HL-60 (cell line): ENCODE results near the gene FRAT2.

Source experiments
- DNase-seq, 2 experiments: peaks; one replicate each; pipeline ENCODE4 v3.0.0-alpha.2; 2010 to 2020; ENCODE audit warnings: low read depth in 1 of 2, low spot score in 1 of 2
- H3K27ac ChIP-seq: fragments of 250-450 bp; sonication (Bioruptor Pico); replicated peaks from 2 replicates; pipeline ENCODE4 v1.5.1; 2020; ENCODE audit warnings: mild to moderate bottlenecking, moderate library complexity
- H3K27me3 ChIP-seq: fragments of 250-450 bp; sonication (Bioruptor Pico); 2 replicates; pipeline ENCODE4 v1.5.1; 2021; ENCODE audit warnings: mild to moderate bottlenecking, moderate library complexity; ENCODE audit not compliant: insufficient read depth, poor library complexity, severe bottlenecking
- H3K4me3 ChIP-seq: replicated peaks from 2 replicates; pipeline ENCODE4 v1.5.1; 2011; ENCODE audit warnings: mild to moderate bottlenecking, control low read depth, low read length; ENCODE audit not compliant: insufficient read depth
- CTCF ChIP-seq: IDR thresholded peaks from one replicate; pipeline ENCODE4 v1.5.1; 2011; ENCODE audit warnings: low read length, control low read depth, inconsistent platforms; ENCODE audit not compliant: insufficient read depth
- GABPA ChIP-seq: IDR thresholded peaks from 2 replicates; pipeline ENCODE4 v1.6.1; 2012; ENCODE audit warnings: low read depth
- POLR2AphosphoS5 ChIP-seq: IDR thresholded peaks from 2 replicates; pipeline ENCODE4 v1.6.1; 2012; ENCODE audit warnings: low read depth
- SPI1 ChIP-seq: IDR thresholded peaks from 2 replicates; pipeline ENCODE4 v1.6.1; 2012; ENCODE audit warnings: low read depth, mild to moderate bottlenecking, borderline replicate concordance
- TF ChIP-seq, protein P1 (sequence below): IDR thresholded peaks from 2 replicates; pipeline ENCODE4 v1.6.1; 2012; ENCODE audit warnings: low read depth; ENCODE audit not compliant: insufficient replicate concordance

FRAT2 gene

GRCh38 chr10:97327348-97328294 is 6.9 kb downstream of the FRAT2 start:
- TF ChIP-seq, protein P1, sequence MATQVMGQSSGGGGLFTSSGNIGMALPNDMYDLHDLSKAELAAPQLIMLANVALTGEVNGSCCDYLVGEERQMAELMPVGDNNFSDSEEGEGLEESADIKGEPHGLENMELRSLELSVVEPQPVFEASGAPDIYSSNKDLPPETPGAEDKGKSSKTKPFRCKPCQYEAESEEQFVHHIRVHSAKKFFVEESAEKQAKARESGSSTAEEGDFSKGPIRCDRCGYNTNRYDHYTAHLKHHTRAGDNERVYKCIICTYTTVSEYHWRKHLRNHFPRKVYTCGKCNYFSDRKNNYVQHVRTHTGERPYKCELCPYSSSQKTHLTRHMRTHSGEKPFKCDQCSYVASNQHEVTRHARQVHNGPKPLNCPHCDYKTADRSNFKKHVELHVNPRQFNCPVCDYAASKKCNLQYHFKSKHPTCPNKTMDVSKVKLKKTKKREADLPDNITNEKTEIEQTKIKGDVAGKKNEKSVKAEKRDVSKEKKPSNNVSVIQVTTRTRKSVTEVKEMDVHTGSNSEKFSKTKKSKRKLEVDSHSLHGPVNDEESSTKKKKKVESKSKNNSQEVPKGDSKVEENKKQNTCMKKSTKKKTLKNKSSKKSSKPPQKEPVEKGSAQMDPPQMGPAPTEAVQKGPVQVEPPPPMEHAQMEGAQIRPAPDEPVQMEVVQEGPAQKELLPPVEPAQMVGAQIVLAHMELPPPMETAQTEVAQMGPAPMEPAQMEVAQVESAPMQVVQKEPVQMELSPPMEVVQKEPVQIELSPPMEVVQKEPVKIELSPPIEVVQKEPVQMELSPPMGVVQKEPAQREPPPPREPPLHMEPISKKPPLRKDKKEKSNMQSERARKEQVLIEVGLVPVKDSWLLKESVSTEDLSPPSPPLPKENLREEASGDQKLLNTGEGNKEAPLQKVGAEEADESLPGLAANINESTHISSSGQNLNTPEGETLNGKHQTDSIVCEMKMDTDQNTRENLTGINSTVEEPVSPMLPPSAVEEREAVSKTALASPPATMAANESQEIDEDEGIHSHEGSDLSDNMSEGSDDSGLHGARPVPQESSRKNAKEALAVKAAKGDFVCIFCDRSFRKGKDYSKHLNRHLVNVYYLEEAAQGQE, result no peak
- TF ChIP-seq POLR2AphosphoS5 (no peak), CTCF (no peak), GABPA (no peak), SPI1 (no peak)
- Histone ChIP-seq H3K27ac (no peak overlapping the region), H3K4me3 (no peak overlapping the region), H3K27me3 (no peaks in the 10 kb centered on the region)
- DNase-seq, result no peak

GRCh38 chr10:97325754-97326153 is 8.8 kb downstream of the FRAT2 start:
- no peak overlapping the region for H3K27ac ChIP-seq
- no peak for DNase-seq
- no peaks in the 10 kb centered on the region for H3K27me3 ChIP-seq
- TF ChIP-seq, protein P1, result no peak
- no peak for TF ChIP-seq POLR2AphosphoS5
- no peak for TF ChIP-seq CTCF
- TF ChIP-seq GABPA, result no peak
- no peak for TF ChIP-seq SPI1
- no peak overlapping the region for H3K4me3 ChIP-seq

GRCh38 chr10:97323501-97323900 is 11.0 kb downstream of the FRAT2 start:
- TF ChIP-seq, protein P1, result no peak
- TF ChIP-seq POLR2AphosphoS5 (no peak), GABPA (no peak), CTCF (no peak), SPI1 (no peak)
- Histone ChIP-seq H3K27me3 (no peaks in the 10 kb centered on the region), H3K27ac (no peak overlapping the region), H3K4me3 (no peak overlapping the region)
- no peak for DNase-seq
